GM18511 (cell line): ENCODE measurements around the gene NPM1.
A peak's percentile ranks its signal among the peaks of the same experiment; 100 is the strongest.
"Not testable (repeated sequence)": the region's sequence is repeated elsewhere in the genome, so short reads cannot be mapped to it uniquely, and the experiment has no call there.

Experiments
- ATAC-seq: cut with Tn5 transposase; IDR thresholded peaks from one replicate; pipeline ENCODE4 v1.9.1; 2021; ENCODE audit warnings: mild to moderate bottlenecking, moderate library complexity; ENCODE audit not compliant: unreplicated experiment

The NPM1 gene

GRCh38 chr5:171384999-171385398 is 2.6 kb upstream of the NPM1 start:
- not testable (repeated sequence) for ATAC-seq

- ATAC-seq = no peak
Observed at GRCh38 chr5:171386006-171386671, 1.5 kb upstream of the NPM1 start.

GRCh38 chr5:171386861-171387344 is 746 bp upstream of the NPM1 start:
- ATAC-seq = peak; percentile 1

- peak; percentile 52 for ATAC-seq
Observed at GRCh38 chr5:171387970-171388815, 544 bp downstream of the NPM1 start.

- no peak for ATAC-seq
Observed at GRCh38 chr5:171388816-171389168, 1.1 kb downstream of the NPM1 start.

- ATAC-seq = no peak
Observed at GRCh38 chr5:171390883-171391677, 3.4 kb downstream of the NPM1 start.

- ATAC-seq = no peak
Observed at GRCh38 chr5:171391996-171392577, 4.4 kb downstream of the NPM1 start.

GRCh38 chr5:171392585-171393159 is 5.0 kb downstream of the NPM1 start:
- ATAC-seq = no peak

- ATAC-seq = no peak
Observed at GRCh38 chr5:171395042-171395441, 7.4 kb downstream of the NPM1 start.

- ATAC-seq = not testable (repeated sequence)
Observed at GRCh38 chr5:171396583-171396982, 8.9 kb downstream of the NPM1 start.

- no peak for ATAC-seq
Observed at GRCh38 chr5:171397190-171397589, 9.5 kb downstream of the NPM1 start.

GRCh38 chr5:171397599-171397998 is 9.9 kb downstream of the NPM1 start:
- no peak for ATAC-seq

GRCh38 chr5:171398660-171399059 is 11.0 kb downstream of the NPM1 start:
- not testable (repeated sequence) for ATAC-seq

- ATAC-seq = no peak
Observed at GRCh38 chr5:171400169-171400568, 12.5 kb downstream of the NPM1 start.

- ATAC-seq = no peak
Observed at GRCh38 chr5:171401167-171401947, 13.7 kb downstream of the NPM1 start.

- ATAC-seq = not testable (repeated sequence)
Observed at GRCh38 chr5:171402751-171403150, 15.1 kb downstream of the NPM1 start.

GRCh38 chr5:171405615-171406014 is 18.0 kb downstream of the NPM1 start:
- no peak for ATAC-seq

- no peak for ATAC-seq
Observed at GRCh38 chr5:171407234-171407633, 19.6 kb downstream of the NPM1 start.

- ATAC-seq = no peak
Observed at GRCh38 chr5:171409164-171410136, 21.8 kb downstream of the NPM1 start.
